ENCODE results near the gene PHF2. TPM values are rescaled to one million over a fixed set of nuclear protein-coding genes. Genes with fewer than 3 reads are reported as not detected.

PHF2 gene
- total RNA-seq, 4 donors from 2014 or later, result 21.1 to 38.2 (median 21.3) TPM

GRCh38 chr9:93536167-93536566 lies 40.2 kb upstream of the PHF2 start:
- no peak overlapping the region for H3K27ac ChIP-seq
- intact Hi-C loops (cut with DNase I; ENCODE audit: low total_unique reads), result no loop called here
- peaks cover 0 to 13% (median 0%) of the 10 kb centered on the region in 4 donors for H3K4me1 ChIP-seq
- H3K36me3 ChIP-seq, result peaks cover 0 to 51% (median 5%) of the 10 kb centered on the region in 4 donors
- no peaks in the 10 kb centered on the region for H3K9me3 ChIP-seq
- 92 to 100% methylated on average over 2 to 4 of the region's 4 CpGs for WGBS, 2 donors (ENCODE audit: low coverage in 1 of 2)
- in situ Hi-C loops (cut with MboI; ENCODE audit: low pct_ligation_motif_present in 1 of 4, low pct_unique_long_range_greater_than_20kb in 1 of 4, low sequenced_read_pairs in 3 of 4), result loop anchor here in 2 of 4 donors (25.0 kb wide), 2 partner anchors 224 to 374 kb away; no protein-coding TSS in a partner anchor
- TF ChIP-seq POLR2AphosphoS5 (IDR thresholded peaks at IDR 0.05), result no peak
- no peak for TF ChIP-seq EP300 (IDR thresholded peaks at IDR 0.05; ENCODE audit: low read depth)
- no peak for DNase-seq
- no peaks in the 10 kb centered on the region for H3K27me3 ChIP-seq
- no peak overlapping the region for H3K4me3 ChIP-seq

GRCh38 chr9:93536874-93537273 lies 39.5 kb upstream of the PHF2 start:
- DNase-seq, result no peak
- Histone ChIP-seq H3K36me3 (peaks cover 0 to 45% (median 4%) of the 10 kb centered on the region in 4 donors), H3K27ac (no peak overlapping the region), H3K4me3 (no peak overlapping the region), H3K4me1 (peaks cover 0 to 8% (median 0%) of the 10 kb centered on the region in 4 donors), H3K27me3 (no peaks in the 10 kb centered on the region), H3K9me3 (no peaks in the 10 kb centered on the region)
- in situ Hi-C loops (cut with MboI; ENCODE audit: low pct_ligation_motif_present in 1 of 4, low pct_unique_long_range_greater_than_20kb in 1 of 4, low sequenced_read_pairs in 3 of 4) (loop anchor here in 2 of 4 donors (25.0 kb wide), 2 partner anchors 225 to 375 kb away; no protein-coding TSS in a partner anchor), intact Hi-C loops (cut with DNase I; ENCODE audit: low total_unique reads) (no loop called here)
- TF ChIP-seq POLR2AphosphoS5 (IDR thresholded peaks at IDR 0.05), result no peak
- TF ChIP-seq POLR2A (IDR thresholded peaks at IDR 0.05), result no peak
- TF ChIP-seq, protein P1, sequence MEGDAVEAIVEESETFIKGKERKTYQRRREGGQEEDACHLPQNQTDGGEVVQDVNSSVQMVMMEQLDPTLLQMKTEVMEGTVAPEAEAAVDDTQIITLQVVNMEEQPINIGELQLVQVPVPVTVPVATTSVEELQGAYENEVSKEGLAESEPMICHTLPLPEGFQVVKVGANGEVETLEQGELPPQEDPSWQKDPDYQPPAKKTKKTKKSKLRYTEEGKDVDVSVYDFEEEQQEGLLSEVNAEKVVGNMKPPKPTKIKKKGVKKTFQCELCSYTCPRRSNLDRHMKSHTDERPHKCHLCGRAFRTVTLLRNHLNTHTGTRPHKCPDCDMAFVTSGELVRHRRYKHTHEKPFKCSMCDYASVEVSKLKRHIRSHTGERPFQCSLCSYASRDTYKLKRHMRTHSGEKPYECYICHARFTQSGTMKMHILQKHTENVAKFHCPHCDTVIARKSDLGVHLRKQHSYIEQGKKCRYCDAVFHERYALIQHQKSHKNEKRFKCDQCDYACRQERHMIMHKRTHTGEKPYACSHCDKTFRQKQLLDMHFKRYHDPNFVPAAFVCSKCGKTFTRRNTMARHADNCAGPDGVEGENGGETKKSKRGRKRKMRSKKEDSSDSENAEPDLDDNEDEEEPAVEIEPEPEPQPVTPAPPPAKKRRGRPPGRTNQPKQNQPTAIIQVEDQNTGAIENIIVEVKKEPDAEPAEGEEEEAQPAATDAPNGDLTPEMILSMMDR (IDR thresholded peaks at IDR 0.05), result no peak
- TF ChIP-seq EP300 (IDR thresholded peaks at IDR 0.05; ENCODE audit: low read depth), result no peak
- WGBS, 2 donors (ENCODE audit: low coverage in 1 of 2), result 80 to 82% methylated on average over 4 to 9 of the region's 9 CpGs

DNA sequence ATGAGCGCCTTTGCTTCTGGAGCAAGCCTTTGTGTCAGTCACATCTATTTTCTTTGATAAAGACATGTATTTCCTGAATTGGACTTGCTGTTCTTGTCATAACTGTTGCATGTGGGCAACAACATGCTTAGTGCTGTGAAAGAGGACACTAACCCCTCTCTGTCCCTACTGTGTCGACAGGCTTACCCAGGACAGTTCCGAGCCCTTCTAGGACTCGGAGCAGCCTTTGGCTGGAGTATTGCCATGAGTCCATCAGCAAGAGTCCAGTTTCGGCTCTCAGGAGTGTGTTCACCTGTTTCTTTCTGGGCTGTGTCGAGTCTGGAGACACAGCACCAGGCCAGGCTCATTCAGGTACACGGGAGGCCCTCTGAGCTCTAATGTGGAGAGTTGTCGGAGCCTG lies 36.1 kb upstream of the PHF2 start:
- intact Hi-C loops (cut with DNase I; ENCODE audit: low total_unique reads) (no loop called here), in situ Hi-C loops (cut with MboI; ENCODE audit: low pct_ligation_motif_present in 1 of 4, low pct_unique_long_range_greater_than_20kb in 1 of 4, low sequenced_read_pairs in 3 of 4) (loop anchor here in 2 of 4 donors (25.0 kb wide), 2 partner anchors 228 to 378 kb away; no protein-coding TSS in a partner anchor)
- Histone ChIP-seq H3K4me1 (no peaks in the 10 kb centered on the region), H3K36me3 (peaks cover 0 to 45% (median 1%) of the 10 kb centered on the region in 4 donors), H3K9me3 (no peaks in the 10 kb centered on the region), H3K27me3 (no peaks in the 10 kb centered on the region), H3K4me3 (no peak overlapping the region), H3K27ac (no peak overlapping the region)
- WGBS, 2 donors (ENCODE audit: low coverage in 1 of 2), result 89 to 100% methylated on average over 2 to 8 of the region's 8 CpGs
- TF ChIP-seq EP300 (IDR thresholded peaks at IDR 0.05; ENCODE audit: low read depth) (no peak), POLR2A (IDR thresholded peaks at IDR 0.05) (no peak)
- TF ChIP-seq, protein P1 (IDR thresholded peaks at IDR 0.05), result no peak
- DNase-seq, result no peak

GRCh38 chr9:93541005-93541404 lies 35.4 kb upstream of the PHF2 start:
- no peaks in the 10 kb centered on the region for H3K4me1 ChIP-seq
- WGBS, 2 donors (ENCODE audit: low coverage in 1 of 2), result 91% methylated on average over 4 of the region's 4 CpGs; no CpG with 5 or more reads in 1 of the 2 donors
- intact Hi-C loops (cut with DNase I; ENCODE audit: low total_unique reads), result no loop called here
- peaks cover 0 to 41% (median 1%) of the 10 kb centered on the region in 4 donors for H3K36me3 ChIP-seq
- no peak for DNase-seq
- TF ChIP-seq, protein P1 (IDR thresholded peaks at IDR 0.05), result no peak
- TF ChIP-seq POLR2A (IDR thresholded peaks at IDR 0.05) (no peak), EP300 (IDR thresholded peaks at IDR 0.05; ENCODE audit: low read depth) (no peak), POLR2AphosphoS5 (IDR thresholded peaks at IDR 0.05) (no peak)
- no peaks in the 10 kb centered on the region for H3K9me3 ChIP-seq
- H3K27ac ChIP-seq, result no peak overlapping the region
- no peak overlapping the region for H3K4me3 ChIP-seq
- no peaks in the 10 kb centered on the region for H3K27me3 ChIP-seq
- in situ Hi-C loops (cut with MboI; ENCODE audit: low pct_ligation_motif_present in 1 of 4, low pct_unique_long_range_greater_than_20kb in 1 of 4, low sequenced_read_pairs in 3 of 4), result loop anchor here in 2 of 4 donors (25.0 kb wide), 2 partner anchors 229 to 379 kb away; no protein-coding TSS in a partner anchor
